ENCODE measurements around the gene CTSZ. TPM values are rescaled to one million over a fixed set of nuclear protein-coding genes. Genes with fewer than 3 reads are reported as not detected.

The CTSZ gene
- total and polyA plus RNA-seq, 2 experiments from 2014 or later, result 5.0 to 161 TPM

- Histone ChIP-seq H3K4me3 (no peak overlapping the region), H3K27ac (no peak overlapping the region), H3K79me2 (peaks cover 61% of the 10 kb centered on the region), H3K36me3 (replicated peaks; ENCODE audit: insufficient read depth, low read depth) (no peaks in the 10 kb centered on the region), H3K27me3 (no peaks in the 10 kb centered on the region), H3K9me3 (ENCODE audit: low read depth) (no peaks in the 10 kb centered on the region), H3K4me1 (ENCODE audit: insufficient read depth) (peaks cover 27% of the 10 kb centered on the region), H4K20me1 (ENCODE audit: insufficient read depth, poor library complexity, severe bottlenecking) (peaks cover under 1% of the 10 kb centered on the region), H3K4me2 (no peak overlapping the region), H3K9me2 (replicated peaks; ENCODE audit: insufficient read depth) (no peaks in the 10 kb centered on the region), H2AFZ (no peak overlapping the region)
- 74% methylated on average over 2 of the region's 2 CpGs for WGBS (ENCODE audit: low lambda C conversion rate, missing lambda C conversion rate)
- DNase-seq (ENCODE audit: low spot score), result no peak
- TF ChIP-seq CTCF (IDR thresholded peaks at IDR 0.05; ENCODE audit: poor library complexity) (no peak), EZH2phosphoT487 (IDR thresholded peaks at IDR 0.05; ENCODE audit: low read depth, severe bottlenecking, unreplicated experiment) (no peak), EZH2 (IDR thresholded peaks at IDR 0.05; ENCODE audit: borderline replicate concordance) (no peak)
Measured at GRCh38 chr20:59033616-59034165, 26.6 kb upstream of the CTSZ start.

GRCh38 chr20:59033093-59033492, 26.0 kb upstream of the CTSZ start:
- Histone ChIP-seq H3K4me2 (peak overlapping the region; percentile 81), H3K4me3 (no peak overlapping the region), H3K79me2 (peaks cover 61% of the 10 kb centered on the region)

GRCh38 chr20:59032713-59033059, 25.6 kb upstream of the CTSZ start:
- no peaks in the 10 kb centered on the region for H3K27me3 ChIP-seq
- peak overlapping the region; percentile 84 for H3K27ac ChIP-seq
- peaks cover 61% of the 10 kb centered on the region for H3K79me2 ChIP-seq
- H3K4me2 ChIP-seq, result peak overlapping the region; percentile 81
- peak overlapping the region; percentile 25 for H3K4me3 ChIP-seq
- peak overlapping the region; percentile 57 for H2AFZ ChIP-seq
- peaks cover 27% of the 10 kb centered on the region for H3K4me1 ChIP-seq (ENCODE audit: insufficient read depth)
- WGBS (ENCODE audit: low lambda C conversion rate, missing lambda C conversion rate), result under 1% methylated on average over 13 of the region's 13 CpGs
- peaks cover 10% of the 10 kb centered on the region for H4K20me1 ChIP-seq (ENCODE audit: insufficient read depth, poor library complexity, severe bottlenecking)
- H3K9me3 ChIP-seq (ENCODE audit: low read depth), result no peaks in the 10 kb centered on the region
- DNase-seq (ENCODE audit: low spot score), result peak; percentile 62
- no peaks in the 10 kb centered on the region for H3K9me2 ChIP-seq (replicated peaks; ENCODE audit: insufficient read depth)
- TF ChIP-seq EZH2 (IDR thresholded peaks at IDR 0.05; ENCODE audit: borderline replicate concordance) (no peak), EZH2phosphoT487 (IDR thresholded peaks at IDR 0.05; ENCODE audit: low read depth, severe bottlenecking, unreplicated experiment) (no peak), CTCF (IDR thresholded peaks at IDR 0.05; ENCODE audit: poor library complexity) (peak; percentile 24)
- H3K36me3 ChIP-seq (replicated peaks; ENCODE audit: insufficient read depth, low read depth), result no peaks in the 10 kb centered on the region

More at GRCh38 chr20:59033093-59033492, 26.0 kb upstream of the CTSZ start:
- no peak for DNase-seq (ENCODE audit: low spot score)
- TF ChIP-seq EZH2phosphoT487 (IDR thresholded peaks at IDR 0.05; ENCODE audit: low read depth, severe bottlenecking, unreplicated experiment), result no peak
- no peak for TF ChIP-seq CTCF (IDR thresholded peaks at IDR 0.05; ENCODE audit: poor library complexity)
- no peak for TF ChIP-seq EZH2 (IDR thresholded peaks at IDR 0.05; ENCODE audit: borderline replicate concordance)
- Histone ChIP-seq H3K9me3 (ENCODE audit: low read depth) (no peaks in the 10 kb centered on the region), H3K9me2 (replicated peaks; ENCODE audit: insufficient read depth) (no peaks in the 10 kb centered on the region), H3K4me1 (ENCODE audit: insufficient read depth) (peaks cover 27% of the 10 kb centered on the region), H3K36me3 (replicated peaks; ENCODE audit: insufficient read depth, low read depth) (no peaks in the 10 kb centered on the region), H2AFZ (no peak overlapping the region), H3K27me3 (no peaks in the 10 kb centered on the region), H4K20me1 (ENCODE audit: insufficient read depth, poor library complexity, severe bottlenecking) (peaks cover 6% of the 10 kb centered on the region), H3K27ac (peak overlapping the region; percentile 84)
- 92% methylated on average over 1 of the region's 1 CpG for WGBS (ENCODE audit: low lambda C conversion rate, missing lambda C conversion rate)
